ENCODE measurements around the gene ABCF3. TPM values are rescaled to one million over a fixed set of nuclear protein-coding genes. Genes with fewer than 3 reads are reported as not detected.
A peak's percentile ranks its signal among the peaks of the same experiment; 100 is the strongest.

Gene ABCF3
- total and polyA plus RNA-seq, 2 donors (not counting 3 experiments of a cell fraction or from before 2014, with no cell fraction given), result 68.8 to 73.4 TPM

- Histone ChIP-seq H3K4me3 (replicated peaks in 1 of 3; ENCODE audit: insufficient read depth in 1 of 3, low read depth in 1 of 3, low read length in 3 of 3) (peak overlapping the region; percentile 78 to 87 (median 83)), H3K27ac (ENCODE audit: insufficient read depth, low read depth, low read length) (peak overlapping the region; percentile 25), H3K36me3 (ENCODE audit: control insufficient read depth in 2 of 2, extremely low read depth in 1 of 2, insufficient read depth in 2 of 2, low read length in 2 of 2) (no peaks in the 10 kb centered on the region), H3K9me1 (replicated peaks; ENCODE audit: control insufficient read depth, extremely low read depth, insufficient read depth, low read length) (no peaks in the 10 kb centered on the region), H3K27me3 (ENCODE audit: control insufficient read depth in 2 of 2, insufficient read depth in 2 of 2, low read length in 2 of 2) (no peaks in the 10 kb centered on the region), H3K9me3 (replicated peaks; ENCODE audit: control insufficient read depth, insufficient read depth, low read length) (no peaks in the 10 kb centered on the region), H3K4me2 (ENCODE audit: insufficient read depth, low read length) (peak overlapping the region; percentile 97), H3K4me1 (ENCODE audit: control insufficient read depth, extremely low read depth, insufficient read depth, low read length) (peaks cover 25% of the 10 kb centered on the region), H3K79me2 (ENCODE audit: control insufficient read depth, insufficient read depth, low read length) (peaks cover 48% of the 10 kb centered on the region), H4K20me1 (replicated peaks; ENCODE audit: control insufficient read depth, extremely low read depth, insufficient read depth, low read length) (peaks cover 3% of the 10 kb centered on the region), H2AFZ (ENCODE audit: low read depth, low read length) (peak overlapping the region; percentile 83), H3K9ac (replicated peaks; ENCODE audit: extremely low read depth, insufficient read depth, low read length) (peak overlapping the region; percentile 80)
- TF ChIP-seq POLR2A (IDR thresholded peaks at IDR 0.05; ENCODE audit: low read depth, low read length) (no peak), FOS (IDR thresholded peaks at IDR 0.05; ENCODE audit: borderline replicate concordance, insufficient read depth, low read length) (no peak), POLR2AphosphoS5 (IDR thresholded peaks at IDR 0.05; ENCODE audit: insufficient read depth, low read depth, low read length) (no peak), JUN (IDR thresholded peaks at IDR 0.05; ENCODE audit: borderline replicate concordance, insufficient read depth, insufficient read length, low read depth) (no peak), MAX (IDR thresholded peaks at IDR 0.05; ENCODE audit: insufficient read depth, insufficient read length) (no peak), EZH2 (IDR thresholded peaks at IDR 0.05; ENCODE audit: borderline replicate concordance, low read depth, low read length, severe bottlenecking) (no peak), GATA2 (IDR thresholded peaks at IDR 0.05; ENCODE audit: insufficient read depth, insufficient read length, low read depth, low read length) (no peak), CTCF (IDR thresholded peaks at IDR 0.05; ENCODE audit: extremely low read depth in 1 of 2, insufficient read depth in 1 of 2, low read depth in 1 of 2, low read length in 2 of 2) (no peak), MYC (IDR thresholded peaks at IDR 0.05; ENCODE audit: low read depth, low read length) (no peak)
- dilution Hi-C loops (cut with MboI; ENCODE audit: extremely low pct_ligation_motif_present, low sequenced_read_pairs), result no loop called here
- peak; percentile 43 for FAIRE-seq
- intact Hi-C loops (cut with micrococcal nuclease), result loop anchor here (1.0 kb wide), 2 partner anchors 21 to 94 kb away; partner anchors contain the start of gene EIF2B5
- peak; percentile 55 for DNase-seq (ENCODE audit: low read depth, low spot score)
- POLR2A ChIA-PET, result interaction anchor here (0.7 to 1.1 kb wide), 2 partner anchors 18 to 19 kb away, joined by 3 to 6 read pairs; partner anchors contain the start of gene AP2M1
- CTCF ChIA-PET, result interaction anchor here (0.7 to 2.6 kb wide), 8 partner anchors 11 to 252 kb away, joined by 3 to 11 read pairs (median 4); partner anchors contain the start of genes ABCF3, AP2M1 and EIF2B5
- TSS peak; percentile 30 for BruUV-seq (replicated peaks)
Observed at GRCh38 chr3:184155644-184156521, 30.1 kb upstream of the ABCF3 start.
